ENCODE data around the gene GALNT13. TPM values are rescaled to one million over a fixed set of nuclear protein-coding genes. Genes with fewer than 3 reads are reported as not detected.

The GALNT13 gene
- total and polyA plus RNA-seq, 2 of the 13 experiments (the other 11 are each of a cell fraction or from before 2014, with no cell fraction given) = 1.3 to 5.0 TPM

DNA sequence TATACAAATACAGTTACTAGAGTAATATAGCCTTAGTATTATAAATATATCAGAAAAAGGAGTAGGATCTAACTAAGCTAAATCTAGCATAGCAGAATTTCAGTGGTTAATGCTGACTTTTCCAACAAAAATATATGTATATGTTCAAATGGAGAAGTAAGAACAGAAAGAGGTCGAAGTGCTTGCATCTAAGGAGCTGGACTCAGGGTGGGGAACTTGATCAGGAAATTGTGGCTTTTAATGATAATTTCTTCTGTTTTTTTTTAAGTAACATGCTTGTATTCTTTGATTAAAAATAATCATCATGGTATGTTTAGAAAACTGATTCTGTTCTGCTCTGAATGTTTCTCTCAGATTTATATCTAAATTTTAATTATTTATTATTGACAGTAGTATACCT lies 327.1 kb downstream of the GALNT13 start:
- TF ChIP-seq ZNF333 (CRISPR knock-in tag; IDR thresholded peaks at IDR 0.05; ENCODE audit: borderline replicate concordance) (no peak), ZNF354B (CRISPR knock-in tag; IDR thresholded peaks at IDR 0.05) (no peak), ARNT2 (CRISPR knock-in tag; IDR thresholded peaks at IDR 0.05; ENCODE audit: low read depth) (no peak), ZNF883 (CRISPR knock-in tag; IDR thresholded peaks at IDR 0.05; ENCODE audit: not compliant biosample characterization) (no peak)
- TF ChIP-seq, protein P1, sequence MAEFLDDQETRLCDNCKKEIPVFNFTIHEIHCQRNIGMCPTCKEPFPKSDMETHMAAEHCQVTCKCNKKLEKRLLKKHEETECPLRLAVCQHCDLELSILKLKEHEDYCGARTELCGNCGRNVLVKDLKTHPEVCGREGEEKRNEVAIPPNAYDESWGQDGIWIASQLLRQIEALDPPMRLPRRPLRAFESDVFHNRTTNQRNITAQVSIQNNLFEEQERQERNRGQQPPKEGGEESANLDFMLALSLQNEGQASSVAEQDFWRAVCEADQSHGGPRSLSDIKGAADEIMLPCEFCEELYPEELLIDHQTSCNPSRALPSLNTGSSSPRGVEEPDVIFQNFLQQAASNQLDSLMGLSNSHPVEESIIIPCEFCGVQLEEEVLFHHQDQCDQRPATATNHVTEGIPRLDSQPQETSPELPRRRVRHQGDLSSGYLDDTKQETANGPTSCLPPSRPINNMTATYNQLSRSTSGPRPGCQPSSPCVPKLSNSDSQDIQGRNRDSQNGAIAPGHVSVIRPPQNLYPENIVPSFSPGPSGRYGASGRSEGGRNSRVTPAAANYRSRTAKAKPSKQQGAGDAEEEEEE (CRISPR knock-in tag; IDR thresholded peaks at IDR 0.05; ENCODE audit: borderline replicate concordance) = no peak
- Histone ChIP-seq H3K4me2 (ENCODE audit: low read depth, low read length) (no peak overlapping the region), H3K4me1 (ENCODE audit: insufficient read depth, low read length) (no peaks in the 10 kb centered on the region), H3K9me3 (ENCODE audit: low read length) (no peaks in the 10 kb centered on the region), H3K9ac (ENCODE audit: insufficient read depth, low read depth, low read length) (no peak overlapping the region), H3K36me3 (replicated peaks in 1 of 2; ENCODE audit: control insufficient read depth in 1 of 2, insufficient read depth in 2 of 2, low read length in 2 of 2) (no peaks in the 10 kb centered on the region), H2AFZ (ENCODE audit: low read length) (no peak overlapping the region), H3K27me3 (ENCODE audit: control insufficient read depth in 1 of 2, insufficient read depth in 2 of 2, low read length in 2 of 2) (no peaks in the 10 kb centered on the region), H4K20me1 (ENCODE audit: insufficient read depth, low read length) (no peaks in the 10 kb centered on the region; the same call in 1 of the 2 replicates), H3K27ac (ENCODE audit: extremely low read length, insufficient read depth, low read length) (no peak overlapping the region), H3K4me3 (replicated peaks in 1 of 3; ENCODE audit: insufficient read depth in 1 of 3, low read depth in 2 of 3, low read length in 3 of 3) (no peak overlapping the region), H3K79me2 (ENCODE audit: insufficient read depth, low read length) (no peaks in the 10 kb centered on the region)
- in situ Hi-C loops (cut with HindIII; ENCODE audit: extremely low pct_ligation_motif_present, low pct_unique_long_range_greater_than_20kb) = no loop called here
- no peak for ATAC-seq
- no peak for FAIRE-seq
- intact Hi-C loops (cut with micrococcal nuclease; ENCODE audit: unreplicated experiment) = no loop called here
- no TSS peak for BruUV-seq (replicated peaks)
- no peak for DNase-seq (ENCODE audit: low spot score)
- ChIA-PET POLR2A (no interaction called here), CTCF (ENCODE audit: low intra/inter-chr PET ratio, low total read pairs) (no interaction called here)
- 5% methylated on average over 1 of the region's 1 CpG for WGBS (ENCODE audit: low lambda C conversion rate)

DNA sequence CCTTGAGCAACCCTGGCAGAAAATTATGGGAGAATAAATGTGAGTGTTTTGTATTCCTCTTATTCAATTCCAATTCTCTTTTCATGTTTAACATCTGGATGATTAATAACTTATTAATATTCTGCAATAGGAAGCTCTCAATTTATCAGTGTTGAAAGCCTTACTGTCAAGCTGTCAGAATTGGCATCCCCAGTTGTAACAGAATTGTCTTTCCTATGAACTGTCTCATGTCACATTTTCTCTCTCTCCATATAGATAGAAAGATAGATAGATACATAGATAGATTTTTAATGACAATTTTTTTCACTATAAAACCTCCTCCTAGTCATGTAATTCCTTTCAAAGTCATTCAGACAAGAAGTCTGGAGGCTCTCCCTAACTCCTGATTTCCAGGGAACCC lies 331.5 kb downstream of the GALNT13 start:
- H3K4me1 ChIP-seq (ENCODE audit: insufficient read depth, low read length) = no peaks in the 10 kb centered on the region
- no peaks in the 10 kb centered on the region for H3K9me3 ChIP-seq (ENCODE audit: low read length)
- FAIRE-seq = no peak
- no peak overlapping the region for H3K4me2 ChIP-seq (ENCODE audit: low read depth, low read length)
- H3K79me2 ChIP-seq (ENCODE audit: insufficient read depth, low read length) = no peaks in the 10 kb centered on the region
- POLR2A ChIA-PET = no interaction called here
- no peak for ATAC-seq
- no peaks in the 10 kb centered on the region for H3K27me3 ChIP-seq (ENCODE audit: control insufficient read depth in 1 of 2, insufficient read depth in 2 of 2, low read length in 2 of 2)
- H3K27ac ChIP-seq (ENCODE audit: extremely low read length, insufficient read depth, low read length) = no peak overlapping the region
- H4K20me1 ChIP-seq (ENCODE audit: insufficient read depth, low read length) = no peaks in the 10 kb centered on the region
- intact Hi-C loops (cut with micrococcal nuclease; ENCODE audit: unreplicated experiment) = no loop called here
- no peak overlapping the region for H3K9ac ChIP-seq (ENCODE audit: insufficient read depth, low read depth, low read length)
- H2AFZ ChIP-seq (ENCODE audit: low read length) = no peak overlapping the region
- BruUV-seq (replicated peaks) = no TSS peak
- DNase-seq (ENCODE audit: low spot score) = no peak
- no peak overlapping the region for H3K4me3 ChIP-seq (replicated peaks in 1 of 3; ENCODE audit: insufficient read depth in 1 of 3, low read depth in 2 of 3, low read length in 3 of 3)
- no peaks in the 10 kb centered on the region for H3K36me3 ChIP-seq (replicated peaks in 1 of 2; ENCODE audit: control insufficient read depth in 1 of 2, insufficient read depth in 2 of 2, low read length in 2 of 2)
- CTCF ChIA-PET (ENCODE audit: low intra/inter-chr PET ratio, low total read pairs) = no interaction called here
- in situ Hi-C loops (cut with HindIII; ENCODE audit: extremely low pct_ligation_motif_present, low pct_unique_long_range_greater_than_20kb) = no loop called here
- TF ChIP-seq PPARG (CRISPR knock-in tag; conservative IDR thresholded peaks at IDR 0.05) = no peak
- TF ChIP-seq, protein P2, sequence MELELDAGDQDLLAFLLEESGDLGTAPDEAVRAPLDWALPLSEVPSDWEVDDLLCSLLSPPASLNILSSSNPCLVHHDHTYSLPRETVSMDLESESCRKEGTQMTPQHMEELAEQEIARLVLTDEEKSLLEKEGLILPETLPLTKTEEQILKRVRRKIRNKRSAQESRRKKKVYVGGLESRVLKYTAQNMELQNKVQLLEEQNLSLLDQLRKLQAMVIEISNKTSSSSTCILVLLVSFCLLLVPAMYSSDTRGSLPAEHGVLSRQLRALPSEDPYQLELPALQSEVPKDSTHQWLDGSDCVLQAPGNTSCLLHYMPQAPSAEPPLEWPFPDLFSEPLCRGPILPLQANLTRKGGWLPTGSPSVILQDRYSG (CRISPR knock-in tag; IDR thresholded peaks at IDR 0.05) = no peak
- TF ChIP-seq KDM1A (CRISPR knock-in tag; IDR thresholded peaks at IDR 0.05) = no peak
- TF ChIP-seq ZNF33B (CRISPR knock-in tag; IDR thresholded peaks at IDR 0.05) = no peak
- no peak for TF ChIP-seq ZNF563 (CRISPR knock-in tag; IDR thresholded peaks at IDR 0.05)
- TF ChIP-seq NFRKB (IDR thresholded peaks at IDR 0.05) = no peak
- no peak for TF ChIP-seq CC2D1A (CRISPR knock-in tag; IDR thresholded peaks at IDR 0.05)
- no peak for TF ChIP-seq SALL2 (CRISPR knock-in tag; IDR thresholded peaks at IDR 0.05)
- no peak for TF ChIP-seq YEATS2 (CRISPR knock-in tag; IDR thresholded peaks at IDR 0.05; ENCODE audit: borderline replicate concordance)
